GM12878 (cell line): ENCODE data around the gene ZDHHC1. TPM values are rescaled to one million over a fixed set of nuclear protein-coding genes. Genes with fewer than 3 reads are reported as not detected.

Source experiments
- ATAC-seq: fragments of 200-7000 bp; cut with Tn5 transposase; 3 replicates; pipeline ENCODE4 v1.9.1; 2020; ENCODE audit warnings: mild to moderate bottlenecking, moderate library complexity
- BruUV-seq: library from RNA; stranded (reverse); fragments of 400-500 nt; replicated peaks from 2 replicates; lab custom pipeline; 2021; lab: Mats Ljungman, UMichigan
- CTCF ChIA-PET: fragments of 300-600 bp; sonication (Branson Sonifier 250); formaldehyde crosslinking; extraction: SDS; loops from one replicate; lab custom pipeline; 2021; ENCODE audit warnings: inconsistent platforms; lab: Yijun Ruan, JAX
- POLR2A ChIA-PET: fragments of 350-600 bp; formaldehyde crosslinking; extraction: SDS; loops from one replicate; lab custom pipeline; 2021; ENCODE audit warnings: inconsistent platforms; lab: Charles Lee
- RAD21 ChIA-PET: fragments of 300-600 bp; sonication (Branson Sonifier 250); formaldehyde crosslinking; loops from one replicate; lab custom pipeline; 2023; ENCODE audit warnings: antibody characterized with exemption; ENCODE audit not compliant: unreplicated experiment; lab: Charles Lee
- SMC1A ChIA-PET: fragments of 300-600 bp; sonication (Branson Sonifier 250); formaldehyde crosslinking; loops from one replicate; lab custom pipeline; 2023; ENCODE audit not compliant: unreplicated experiment, uncharacterized antibody; lab: Charles Lee
- DNase-seq: peaks from one replicate; pipeline ENCODE4 v3.0.0-alpha.2; 2011; ENCODE audit warnings: low read depth, low spot score
- FAIRE-seq: peaks from 3 replicates; lab custom pipeline; 2011; peaks lifted over from hg19 to GRCh38; lab: Jason Lieb, UNC
- H2AFZ ChIP-seq: 2 replicates; pipeline ENCODE4 v1.6.0; 2011; ENCODE audit warnings: low read depth, low read length, control low read depth; ENCODE audit not compliant: control insufficient read depth
- H3K27ac ChIP-seq: 2 replicates; pipeline ENCODE4 v1.5.1; 2011; ENCODE audit warnings: control low read depth; ENCODE audit not compliant: control insufficient read depth, insufficient read depth
- H3K27me3 ChIP-seq, 2 experiments: replicated peaks in 1 of 2; 2 replicates each; pipeline versions ENCODE4 v1.6.0 to v1.6.1; 2011; ENCODE audit warnings: low read length in 1 of 2; ENCODE audit not compliant: control insufficient read depth in 2 of 2, insufficient read depth in 2 of 2
- H3K36me3 ChIP-seq, 2 experiments: 2 replicates each; pipeline ENCODE4 v1.5.1; 2011; ENCODE audit warnings: low read length in 1 of 2; ENCODE audit not compliant: control insufficient read depth in 2 of 2, insufficient read depth in 2 of 2
- H3K4me1 ChIP-seq: 2 replicates; pipeline ENCODE4 v1.6.1; 2011; ENCODE audit warnings: mild to moderate bottlenecking, low read length, moderate library complexity, mixed read lengths; ENCODE audit not compliant: control insufficient read depth, insufficient read depth
- H3K4me2 ChIP-seq: 2 replicates; pipeline ENCODE4 v1.6.0; 2011; ENCODE audit warnings: control low read depth; ENCODE audit not compliant: control insufficient read depth, insufficient read depth
- H3K4me3 ChIP-seq: fragments of 200-600 bp; sonication (generic); 2 replicates; pipeline ENCODE4 v1.5.1; 2016
- H3K79me2 ChIP-seq: 2 replicates; pipeline ENCODE4 v1.6.0; 2011; ENCODE audit warnings: low read length; ENCODE audit not compliant: control insufficient read depth, insufficient read depth
- H3K9ac ChIP-seq: 2 replicates; pipeline ENCODE4 v1.8.0; 2011; ENCODE audit warnings: low read length, control low read depth, mixed read lengths; ENCODE audit not compliant: control insufficient read depth, insufficient read depth
- H3K9me3 ChIP-seq: replicated peaks from 3 replicates; pipeline ENCODE4 v1.5.1; 2011; ENCODE audit warnings: mild to moderate bottlenecking, low read length; ENCODE audit not compliant: control insufficient read depth, insufficient read depth
- H4K20me1 ChIP-seq: 2 replicates; pipeline ENCODE4 v1.6.0; 2011; ENCODE audit not compliant: control insufficient read depth, insufficient read depth
- E4F1 ChIP-seq: fragments of 450-650 bp; IDR thresholded peaks from 2 replicates; pipeline ENCODE4 v1.6.1; 2018; ENCODE audit warnings: borderline replicate concordance, mild to moderate bottlenecking; ENCODE audit not compliant: partially characterized antibody
- EED ChIP-seq: sonication (generic); IDR thresholded peaks from 2 replicates; pipeline ENCODE4 v1.6.1; 2016; ENCODE audit warnings: antibody characterized with exemption, low read depth
- GABPA ChIP-seq: IDR thresholded peaks from 2 replicates; pipeline ENCODE4 v1.6.1; 2014; ENCODE audit warnings: antibody characterized with exemption, low read depth, mild to moderate bottlenecking, inconsistent platforms
- HDAC6 ChIP-seq: fragments of 200-600 bp; sonication (generic); IDR thresholded peaks from one replicate; pipeline ENCODE4 v1.8.0; 2017; ENCODE audit warnings: antibody characterized with exemption; ENCODE audit not compliant: unreplicated experiment
- MTA3 ChIP-seq: IDR thresholded peaks from 2 replicates; pipeline ENCODE4 v1.6.1; 2012; ENCODE audit warnings: low read length, inconsistent platforms, borderline replicate concordance
- NR2F1 ChIP-seq: fragments of 450-650 bp; conservative IDR thresholded peaks from 2 replicates; pipeline ENCODE4 v1.6.1; 2017; ENCODE audit warnings: mild to moderate bottlenecking
- NRF1 ChIP-seq: conservative IDR thresholded peaks from 2 replicates; pipeline ENCODE4 v1.6.1; 2011; ENCODE audit warnings: mild to moderate bottlenecking, low read depth, low read length, improper control_type of control experiment
- POLR2AphosphoS2 ChIP-seq: IDR thresholded peaks from 2 replicates; pipeline ENCODE4 v1.6.1; 2011; ENCODE audit warnings: low read depth, mild to moderate bottlenecking, low read length, improper control_type of control experiment, moderate library complexity
- POU2F2 ChIP-seq: IDR thresholded peaks from 3 replicates; pipeline ENCODE4 v1.6.1; 2011; ENCODE audit warnings: low read depth, mild to moderate bottlenecking, low read length, borderline replicate concordance
- TCF12 ChIP-seq: IDR thresholded peaks from 2 replicates; pipeline ENCODE4 v1.6.1; 2011; ENCODE audit warnings: low read depth, mild to moderate bottlenecking, low read length
- YY1 ChIP-seq: IDR thresholded peaks from 2 replicates; pipeline ENCODE4 v1.6.1; 2011; ENCODE audit warnings: low read depth, mild to moderate bottlenecking, low read length
- ZSCAN29 ChIP-seq: fragments of 450-650 bp; IDR thresholded peaks from 2 replicates; pipeline ENCODE4 v1.6.1; 2017; ENCODE audit warnings: mild to moderate bottlenecking, moderate library complexity
- WGBS: methylation state at CpG from one replicate; pipeline ENCODE4 v1.1.6; 2016; ENCODE audit warnings: low lambda C conversion rate; ENCODE audit not compliant: insufficient replicate concordance, insufficient coverage; ENCODE audit errors: missing lambda C conversion rate; 5-methylcytosine and 5-hydroxymethylcytosine counted together
- in situ Hi-C: fragments of 300-500 bp; cut with MboI; formaldehyde crosslinking; loops from 9 replicates; pipeline ENCODE4 v1.14.3; 2018; ENCODE audit warnings: mixed read lengths
- intact Hi-C: fragments of 100-400 bp; cut with micrococcal nuclease; formaldehyde crosslinking; loops from one replicate; pipeline ENCODE4 v1.14.2; 2022; ENCODE audit not compliant: unreplicated experiment
- polyA plus RNA-seq, 11 experiments: library from polyadenylated mRNA; depleted of rRNA in 4 of 11; unstranded in 6 of 11; stranded (reverse) in 5 of 11; fragments of >200 nt; fragmentation: Nextera tagmentation in 4 of 11; fragmentation: Illumina TruSeq in 1 of 11; extraction: Ambion mirVana in 4 of 11; extraction: Trizol in 1 of 11; gene quantifications; 1 replicate in 1 of 11; 2 replicates in 10 of 11; pipeline versions ENCODE4 v1.2.1 to v1.2.3, GENCODE V29; 2011 to 2016; ENCODE audit warnings: inconsistent platforms in 2 of 11, missing spikeins in 2 of 11, low read depth in 1 of 11
- total RNA-seq, 4 experiments: library from RNA; depleted of rRNA in 3 of 4; stranded (reverse); fragments of >200 nt in 3 of 4; fragmentation: Illumina TruSeq in 1 of 4; extraction: Trizol in 1 of 4; gene quantifications; 2 replicates each; pipeline versions ENCODE4 v1.2.1 to v1.2.3, GENCODE V29; 2013 to 2021
- TF ChIP-seq, protein P1 (sequence below): fragments of 150-350 bp; IDR thresholded peaks from 2 replicates; pipeline ENCODE4 v1.6.1; 2016; ENCODE audit warnings: low read depth, low read length
- TF ChIP-seq, protein P2 (sequence below): IDR thresholded peaks from 2 replicates; pipeline ENCODE4 v1.6.1; 2011; ENCODE audit warnings: borderline replicate concordance, low read depth, mild to moderate bottlenecking, moderate library complexity, mixed read lengths, low read length; ENCODE audit not compliant: insufficient read depth; ENCODE audit errors: extremely low read length

ZDHHC1 gene
- total and polyA plus RNA-seq, 10 of the 15 experiments (the other 5 are each of a cell fraction or from before 2014, with no cell fraction given) = 0.07 to 1.2 (median 0.66) TPM; not detected in 2

DNA sequence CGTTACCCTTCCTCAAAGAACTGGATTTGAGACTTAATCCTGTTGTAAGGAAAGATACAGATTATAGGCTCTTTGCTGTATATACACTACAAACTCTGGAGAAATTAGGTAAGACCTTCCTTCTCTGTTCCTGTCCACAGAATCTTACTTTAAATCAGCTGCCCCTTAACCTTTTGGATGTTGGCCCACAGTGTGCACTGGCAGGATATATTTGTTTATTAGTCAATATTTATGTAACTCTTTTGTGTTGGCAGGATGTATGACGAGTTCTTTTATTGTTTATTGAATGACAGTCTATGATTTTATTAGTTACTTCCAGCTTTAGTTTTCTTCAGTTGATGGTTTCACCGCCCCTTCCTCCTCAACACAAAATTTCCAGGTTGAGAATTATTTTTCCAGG, 69.9 kb downstream of the ZDHHC1 start:
- Histone ChIP-seq H3K9me3 (no peaks in the 10 kb centered on the region), H3K4me2 (no peak overlapping the region), H3K36me3 (no peaks in the 10 kb centered on the region), H3K9ac (no peak overlapping the region), H2AFZ (no peak overlapping the region), H3K4me3 (no peak overlapping the region), H3K27ac (no peak overlapping the region), H3K4me1 (no peaks in the 10 kb centered on the region), H4K20me1 (no peaks in the 10 kb centered on the region), H3K27me3 (no peaks in the 10 kb centered on the region), H3K79me2 (no peaks in the 10 kb centered on the region)
- BruUV-seq = no TSS peak
- POLR2A ChIA-PET = interaction anchor here (0.6 kb wide), 1 partner anchor 253 kb away, joined by 5 read pairs; no protein-coding TSS in a partner anchor
- no peak for ATAC-seq
- DNase-seq = no peak
- CTCF ChIA-PET = interaction anchor here (1.0 to 1.2 kb wide), 3 partner anchors 11 to 86 kb away, joined by 4 read pairs; no protein-coding TSS in a partner anchor
- FAIRE-seq = no peak
- RAD21 ChIA-PET = interaction anchor here (2.8 kb wide), 1 partner anchor 86 kb away, joined by 7 read pairs; no protein-coding TSS in a partner anchor
- 50% methylated on average over 3 of the region's 3 CpGs for WGBS
- intact Hi-C loops (loop anchor here (5.0 kb wide), 1 partner anchor 121 kb away; no protein-coding TSS in a partner anchor), in situ Hi-C loops (no loop called here)
- SMC1A ChIA-PET = interaction anchor here (1.2 to 1.6 kb wide), 2 partner anchors 18 to 33 kb away, joined by 3 to 4 read pairs; no protein-coding TSS in a partner anchor
- TF ChIP-seq GABPA (no peak), HDAC6 (no peak), ZSCAN29 (no peak), POLR2AphosphoS2 (no peak), EED (no peak), MTA3 (no peak), NR2F1 (no peak), NRF1 (no peak), E4F1 (no peak), TCF12 (no peak), YY1 (no peak), POU2F2 (no peak)
- TF ChIP-seq, protein P1, sequence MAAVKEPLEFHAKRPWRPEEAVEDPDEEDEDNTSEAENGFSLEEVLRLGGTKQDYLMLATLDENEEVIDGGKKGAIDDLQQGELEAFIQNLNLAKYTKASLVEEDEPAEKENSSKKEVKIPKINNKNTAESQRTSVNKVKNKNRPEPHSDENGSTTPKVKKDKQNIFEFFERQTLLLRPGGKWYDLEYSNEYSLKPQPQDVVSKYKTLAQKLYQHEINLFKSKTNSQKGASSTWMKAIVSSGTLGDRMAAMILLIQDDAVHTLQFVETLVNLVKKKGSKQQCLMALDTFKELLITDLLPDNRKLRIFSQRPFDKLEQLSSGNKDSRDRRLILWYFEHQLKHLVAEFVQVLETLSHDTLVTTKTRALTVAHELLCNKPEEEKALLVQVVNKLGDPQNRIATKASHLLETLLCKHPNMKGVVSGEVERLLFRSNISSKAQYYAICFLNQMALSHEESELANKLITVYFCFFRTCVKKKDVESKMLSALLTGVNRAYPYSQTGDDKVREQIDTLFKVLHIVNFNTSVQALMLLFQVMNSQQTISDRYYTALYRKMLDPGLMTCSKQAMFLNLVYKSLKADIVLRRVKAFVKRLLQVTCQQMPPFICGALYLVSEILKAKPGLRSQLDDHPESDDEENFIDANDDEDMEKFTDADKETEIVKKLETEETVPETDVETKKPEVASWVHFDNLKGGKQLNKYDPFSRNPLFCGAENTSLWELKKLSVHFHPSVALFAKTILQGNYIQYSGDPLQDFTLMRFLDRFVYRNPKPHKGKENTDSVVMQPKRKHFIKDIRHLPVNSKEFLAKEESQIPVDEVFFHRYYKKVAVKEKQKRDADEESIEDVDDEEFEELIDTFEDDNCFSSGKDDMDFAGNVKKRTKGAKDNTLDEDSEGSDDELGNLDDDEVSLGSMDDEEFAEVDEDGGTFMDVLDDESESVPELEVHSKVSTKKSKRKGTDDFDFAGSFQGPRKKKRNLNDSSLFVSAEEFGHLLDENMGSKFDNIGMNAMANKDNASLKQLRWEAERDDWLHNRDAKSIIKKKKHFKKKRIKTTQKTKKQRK = no peak
- TF ChIP-seq, protein P2, sequence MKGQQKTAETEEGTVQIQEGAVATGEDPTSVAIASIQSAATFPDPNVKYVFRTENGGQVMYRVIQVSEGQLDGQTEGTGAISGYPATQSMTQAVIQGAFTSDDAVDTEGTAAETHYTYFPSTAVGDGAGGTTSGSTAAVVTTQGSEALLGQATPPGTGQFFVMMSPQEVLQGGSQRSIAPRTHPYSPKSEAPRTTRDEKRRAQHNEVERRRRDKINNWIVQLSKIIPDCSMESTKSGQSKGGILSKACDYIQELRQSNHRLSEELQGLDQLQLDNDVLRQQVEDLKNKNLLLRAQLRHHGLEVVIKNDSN = no peak
